ENCODE results near the gene LITAF.

The LITAF gene

DNA sequence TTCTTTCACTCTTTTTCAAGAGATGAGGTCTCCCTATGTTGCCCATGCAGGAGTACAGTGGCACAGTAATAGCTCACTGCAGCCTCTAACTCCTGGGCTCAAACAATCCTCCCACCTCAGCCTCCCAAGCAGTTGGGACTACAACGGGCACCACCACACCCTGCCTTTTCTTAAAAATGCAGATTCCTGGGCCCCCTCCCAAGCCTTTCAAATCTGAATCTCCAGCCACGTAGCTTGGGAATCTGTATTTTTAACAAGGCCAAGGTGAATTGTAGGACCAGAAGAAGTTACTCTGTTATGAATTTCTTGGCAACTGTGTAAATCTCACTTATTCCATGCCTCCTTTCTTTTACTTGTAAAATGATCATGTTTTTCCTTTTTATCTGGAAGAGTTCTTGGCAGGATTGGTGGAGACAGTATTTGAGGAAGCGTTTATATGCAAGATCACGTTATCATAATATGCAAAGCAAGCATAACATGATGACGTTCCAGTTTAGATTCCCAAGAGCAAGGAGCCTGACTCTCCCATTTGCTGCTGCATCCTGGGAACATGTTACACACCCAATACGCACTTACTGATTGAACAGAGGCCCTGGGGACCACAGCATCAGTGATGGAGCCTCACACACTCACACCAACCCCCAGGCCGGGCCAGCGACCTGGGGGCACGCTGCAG, 44.5 kb downstream of the LITAF start:
- H2AFZ ChIP-seq (ENCODE audit: low read depth, low read length) = no peak overlapping the region
- H3K27ac ChIP-seq (ENCODE audit: low read length) = no peak overlapping the region
- no peaks in the 10 kb centered on the region for H3K36me3 ChIP-seq (ENCODE audit: insufficient read depth, low read length)
- H3K4me3 ChIP-seq (ENCODE audit: low read depth in 1 of 2, low read length in 2 of 2) = no peak overlapping the region
- ATAC-seq (ENCODE audit: insufficient read depth, low read depth) (no peak), DNase-seq (no peak)
- H3K4me1 ChIP-seq (ENCODE audit: insufficient read depth, low read length) = no peaks in the 10 kb centered on the region
- H3K79me2 ChIP-seq (ENCODE audit: insufficient read depth, low read length) = no peaks in the 10 kb centered on the region
- TF ChIP-seq EZH2 (IDR thresholded peaks at IDR 0.05; ENCODE audit: borderline replicate concordance, low read depth, low read length, severe bottlenecking) = no peak
- TF ChIP-seq, protein P1, sequence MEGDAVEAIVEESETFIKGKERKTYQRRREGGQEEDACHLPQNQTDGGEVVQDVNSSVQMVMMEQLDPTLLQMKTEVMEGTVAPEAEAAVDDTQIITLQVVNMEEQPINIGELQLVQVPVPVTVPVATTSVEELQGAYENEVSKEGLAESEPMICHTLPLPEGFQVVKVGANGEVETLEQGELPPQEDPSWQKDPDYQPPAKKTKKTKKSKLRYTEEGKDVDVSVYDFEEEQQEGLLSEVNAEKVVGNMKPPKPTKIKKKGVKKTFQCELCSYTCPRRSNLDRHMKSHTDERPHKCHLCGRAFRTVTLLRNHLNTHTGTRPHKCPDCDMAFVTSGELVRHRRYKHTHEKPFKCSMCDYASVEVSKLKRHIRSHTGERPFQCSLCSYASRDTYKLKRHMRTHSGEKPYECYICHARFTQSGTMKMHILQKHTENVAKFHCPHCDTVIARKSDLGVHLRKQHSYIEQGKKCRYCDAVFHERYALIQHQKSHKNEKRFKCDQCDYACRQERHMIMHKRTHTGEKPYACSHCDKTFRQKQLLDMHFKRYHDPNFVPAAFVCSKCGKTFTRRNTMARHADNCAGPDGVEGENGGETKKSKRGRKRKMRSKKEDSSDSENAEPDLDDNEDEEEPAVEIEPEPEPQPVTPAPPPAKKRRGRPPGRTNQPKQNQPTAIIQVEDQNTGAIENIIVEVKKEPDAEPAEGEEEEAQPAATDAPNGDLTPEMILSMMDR (IDR thresholded peaks at IDR 0.05; ENCODE audit: borderline replicate concordance, extremely low read depth, low read length, poor library complexity, severe bottlenecking) = no peak
- H3K4me2 ChIP-seq (ENCODE audit: insufficient read depth, low read length) = no peak overlapping the region
- H3K9me3 ChIP-seq (ENCODE audit: insufficient read depth, low read length, severe bottlenecking) = no peaks in the 10 kb centered on the region
- H3K27me3 ChIP-seq (ENCODE audit: insufficient read depth, low read length, poor library complexity) = no peaks in the 10 kb centered on the region
- H3K9ac ChIP-seq (ENCODE audit: low read depth, low read length) = no peak overlapping the region
- H4K20me1 ChIP-seq (ENCODE audit: insufficient read depth, low read length) = no peaks in the 10 kb centered on the region; the same call in 1 of the 2 replicates

DNA sequence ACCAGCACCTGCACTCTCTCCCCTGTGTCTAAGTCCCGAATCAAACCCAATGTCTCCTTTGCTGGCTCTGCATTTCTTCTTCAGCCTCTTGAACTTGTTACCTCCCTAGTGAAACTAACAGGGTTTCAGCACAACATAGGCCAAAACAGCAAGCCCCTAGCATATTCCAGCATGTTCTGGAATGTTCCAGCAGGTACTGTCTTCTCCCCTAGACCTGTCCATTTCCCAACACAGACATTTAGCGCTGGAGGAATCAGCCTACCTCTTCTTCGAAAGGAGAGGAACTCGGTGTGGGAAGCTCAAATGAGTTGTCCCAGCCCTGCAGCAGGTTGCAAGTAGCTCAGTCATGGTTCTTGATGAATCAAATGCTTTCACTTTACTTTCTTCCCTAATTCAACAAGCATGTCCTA, 47.1 kb downstream of the LITAF start:
- H3K4me3 ChIP-seq (ENCODE audit: low read depth in 1 of 2, low read length in 2 of 2) = no peak overlapping the region
- no peaks in the 10 kb centered on the region; the same call in 1 of the 2 replicates for H4K20me1 ChIP-seq (ENCODE audit: insufficient read depth, low read length)
- no peak overlapping the region for H3K27ac ChIP-seq (ENCODE audit: low read length)
- H3K4me2 ChIP-seq (ENCODE audit: insufficient read depth, low read length) = no peak overlapping the region
- H3K79me2 ChIP-seq (ENCODE audit: insufficient read depth, low read length) = no peaks in the 10 kb centered on the region
- no peaks in the 10 kb centered on the region for H3K36me3 ChIP-seq (ENCODE audit: insufficient read depth, low read length)
- DNase-seq = no peak
- no peaks in the 10 kb centered on the region for H3K27me3 ChIP-seq (ENCODE audit: insufficient read depth, low read length, poor library complexity)
- TF ChIP-seq EZH2 (IDR thresholded peaks at IDR 0.05; ENCODE audit: borderline replicate concordance, low read depth, low read length, severe bottlenecking) = no peak
- TF ChIP-seq, protein P1 (IDR thresholded peaks at IDR 0.05; ENCODE audit: borderline replicate concordance, extremely low read depth, low read length, poor library complexity, severe bottlenecking) = no peak
- no peak for ATAC-seq (ENCODE audit: insufficient read depth, low read depth)
- H2AFZ ChIP-seq (ENCODE audit: low read depth, low read length) = no peak overlapping the region
- H3K9ac ChIP-seq (ENCODE audit: low read depth, low read length) = no peak overlapping the region
- no peaks in the 10 kb centered on the region for H3K4me1 ChIP-seq (ENCODE audit: insufficient read depth, low read length)
- no peaks in the 10 kb centered on the region for H3K9me3 ChIP-seq (ENCODE audit: insufficient read depth, low read length, severe bottlenecking)

DNA sequence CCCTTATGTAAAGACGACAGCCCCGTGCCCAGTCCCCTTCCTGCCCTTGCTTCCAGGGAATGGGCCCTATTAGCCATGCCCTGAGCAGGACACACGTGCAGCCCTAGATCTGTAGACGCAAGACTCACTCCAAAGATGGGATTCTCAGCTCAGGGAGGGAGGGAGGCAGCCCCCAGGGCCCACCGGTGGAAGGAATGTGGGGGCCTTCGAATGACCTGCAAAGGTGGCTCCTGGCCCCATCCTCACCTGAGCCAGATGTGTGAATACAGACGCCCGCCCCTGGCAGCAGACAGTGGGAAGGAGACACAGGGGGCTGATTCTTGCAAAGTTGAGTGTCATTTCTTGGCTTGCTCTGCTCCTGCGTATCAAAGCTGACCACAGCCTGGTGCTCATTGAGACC, 47.8 kb downstream of the LITAF start:
- Histone ChIP-seq H2AFZ (ENCODE audit: low read depth, low read length) (no peak overlapping the region), H4K20me1 (ENCODE audit: insufficient read depth, low read length) (no peaks in the 10 kb centered on the region; the same call in 1 of the 2 replicates), H3K27me3 (ENCODE audit: insufficient read depth, low read length, poor library complexity) (no peaks in the 10 kb centered on the region), H3K79me2 (ENCODE audit: insufficient read depth, low read length) (no peaks in the 10 kb centered on the region), H3K4me3 (ENCODE audit: low read depth in 1 of 2, low read length in 2 of 2) (no peak overlapping the region), H3K4me2 (ENCODE audit: insufficient read depth, low read length) (no peak overlapping the region), H3K36me3 (ENCODE audit: insufficient read depth, low read length) (no peaks in the 10 kb centered on the region), H3K9ac (ENCODE audit: low read depth, low read length) (no peak overlapping the region), H3K9me3 (ENCODE audit: insufficient read depth, low read length, severe bottlenecking) (no peaks in the 10 kb centered on the region), H3K27ac (ENCODE audit: low read length) (no peak overlapping the region), H3K4me1 (ENCODE audit: insufficient read depth, low read length) (no peaks in the 10 kb centered on the region)
- ATAC-seq (ENCODE audit: insufficient read depth, low read depth) (no peak), DNase-seq (no peak)
- TF ChIP-seq EZH2 (IDR thresholded peaks at IDR 0.05; ENCODE audit: borderline replicate concordance, low read depth, low read length, severe bottlenecking) = no peak
- TF ChIP-seq, protein P1 (IDR thresholded peaks at IDR 0.05; ENCODE audit: borderline replicate concordance, extremely low read depth, low read length, poor library complexity, severe bottlenecking) = no peak

All from DND-41 (cell line).